SH-SY5Y (cell line): Measurements from ENCODE around the gene NKX2-3.

Experiments
- GATA2 ChIP-seq: IDR thresholded peaks from 2 replicates; pipeline ENCODE4 v1.6.1; 2011; ENCODE audit warnings: mild to moderate bottlenecking, low read depth, low read length
- GATA3 ChIP-seq: IDR thresholded peaks from 2 replicates; pipeline ENCODE4 v1.6.1; 2011; ENCODE audit warnings: low read depth, mild to moderate bottlenecking, low read length, moderate library complexity

DNA sequence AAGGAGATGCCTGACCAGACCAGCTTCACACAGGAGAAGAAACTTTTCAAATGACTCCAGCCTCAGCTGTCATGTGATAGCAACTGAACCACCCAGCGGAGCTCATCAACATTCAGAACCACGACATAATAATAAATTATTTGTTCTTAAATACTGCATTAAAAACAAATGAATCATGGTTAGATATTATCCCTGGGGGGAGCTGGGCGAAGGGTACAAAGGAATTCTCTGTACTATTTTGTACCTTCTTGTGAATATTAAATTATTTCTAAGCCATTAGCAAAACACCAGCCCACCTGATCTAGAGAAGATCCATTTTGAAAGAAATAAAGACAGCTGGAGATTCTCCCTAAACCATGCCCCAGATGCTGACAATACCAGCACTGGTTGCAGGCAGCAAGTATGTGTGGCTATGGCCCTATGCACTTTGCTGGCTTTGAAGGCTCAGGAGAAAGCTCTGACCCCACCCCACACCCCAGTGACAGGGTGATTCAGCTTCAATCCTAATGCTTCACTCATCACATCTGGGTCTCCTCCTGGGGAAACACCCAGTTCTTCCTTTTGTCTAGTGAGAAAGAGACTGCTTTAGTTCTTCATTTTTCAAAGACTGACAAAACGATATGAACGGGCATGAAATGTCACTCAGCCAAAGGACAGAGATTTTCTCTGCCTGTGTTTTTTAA, 45.5 kb upstream of the NKX2-3 start:
- TF ChIP-seq GATA3: no peak
- no peak for TF ChIP-seq GATA2
